H7 (cell line): ENCODE data around the gene IMMP2L. TPM values are rescaled to one million over a fixed set of nuclear protein-coding genes. Genes with fewer than 3 reads are reported as not detected.

Experiments
- DNase-seq: peaks from one replicate; pipeline ENCODE4 v3.0.0; 2012
- H3K27me3 ChIP-seq: 2 replicates; pipeline ENCODE4 v1.6.0; 2011; ENCODE audit warnings: mild to moderate bottlenecking, low read length; ENCODE audit not compliant: control insufficient read depth, insufficient read depth
- H3K36me3 ChIP-seq: replicated peaks from 2 replicates; pipeline ENCODE4 v1.5.1; 2011; ENCODE audit warnings: low read length; ENCODE audit not compliant: control insufficient read depth, insufficient read depth
- H3K4me3 ChIP-seq: 2 replicates; pipeline ENCODE4 v1.5.1; 2011; ENCODE audit warnings: low read depth, mild to moderate bottlenecking, control low read depth, low read length, moderate library complexity; ENCODE audit not compliant: insufficient read depth
- total RNA-seq: library from RNA; depleted of rRNA; stranded (reverse); fragments of >200 nt; shearing (Covaris generic); gene quantifications from 2 replicates; pipeline ENCODE4 v1.2.3, GENCODE V29; 2014

Gene IMMP2L
- total RNA-seq, 1 experiment from 2014 or later: 9.2 TPM

GRCh38 chr7:110775046-110775445 is 787.2 kb downstream of the IMMP2L start:
- no peak for DNase-seq
- Histone ChIP-seq H3K36me3 (no peaks in the 10 kb centered on the region), H3K4me3 (no peak overlapping the region), H3K27me3 (no peaks in the 10 kb centered on the region)

GRCh38 chr7:110774071-110774470 is 788.2 kb downstream of the IMMP2L start:
- H3K4me3 ChIP-seq: no peak overlapping the region
- no peak for DNase-seq
- H3K36me3 ChIP-seq: no peaks in the 10 kb centered on the region
- no peaks in the 10 kb centered on the region for H3K27me3 ChIP-seq

- H3K36me3 ChIP-seq: no peaks in the 10 kb centered on the region
- no peak for DNase-seq
- no peaks in the 10 kb centered on the region for H3K27me3 ChIP-seq
- H3K4me3 ChIP-seq: no peak overlapping the region
Measured at GRCh38 chr7:110772615-110773014, 789.7 kb downstream of the IMMP2L start.

- no peaks in the 10 kb centered on the region for H3K27me3 ChIP-seq
- no peak for DNase-seq
- H3K4me3 ChIP-seq: no peak overlapping the region
Measured at GRCh38 chr7:110771717-110772116, 790.6 kb downstream of the IMMP2L start.

GRCh38 chr7:110767550-110768110 is 794.7 kb downstream of the IMMP2L start:
- Histone ChIP-seq H3K36me3 (no peaks in the 10 kb centered on the region), H3K27me3 (no peaks in the 10 kb centered on the region), H3K4me3 (no peak overlapping the region)
- no peak for DNase-seq

More at GRCh38 chr7:110771717-110772116, 790.6 kb downstream of the IMMP2L start:
- H3K36me3 ChIP-seq: no peaks in the 10 kb centered on the region

- no peak overlapping the region for H3K4me3 ChIP-seq
- no peaks in the 10 kb centered on the region for H3K36me3 ChIP-seq
- no peak for DNase-seq
- no peaks in the 10 kb centered on the region for H3K27me3 ChIP-seq
Measured at GRCh38 chr7:110766864-110767263, 795.4 kb downstream of the IMMP2L start.

GRCh38 chr7:110764852-110765251 is 797.4 kb downstream of the IMMP2L start:
- H3K4me3 ChIP-seq: no peak overlapping the region
- DNase-seq: no peak
- H3K27me3 ChIP-seq: no peaks in the 10 kb centered on the region
- H3K36me3 ChIP-seq: no peaks in the 10 kb centered on the region

- no peaks in the 10 kb centered on the region for H3K36me3 ChIP-seq
- H3K4me3 ChIP-seq: no peak overlapping the region
- no peak for DNase-seq
- H3K27me3 ChIP-seq: no peaks in the 10 kb centered on the region
Measured at GRCh38 chr7:110762546-110763225, 799.6 kb downstream of the IMMP2L start.

GRCh38 chr7:110760341-110760740 is 802.0 kb downstream of the IMMP2L start:
- Histone ChIP-seq H3K27me3 (no peaks in the 10 kb centered on the region), H3K36me3 (no peaks in the 10 kb centered on the region), H3K4me3 (no peak overlapping the region)
- no peak for DNase-seq

GRCh38 chr7:110759069-110759468 is 803.2 kb downstream of the IMMP2L start:
- no peak for DNase-seq
- Histone ChIP-seq H3K36me3 (no peaks in the 10 kb centered on the region), H3K4me3 (no peak overlapping the region), H3K27me3 (no peaks in the 10 kb centered on the region)

- no peak overlapping the region for H3K4me3 ChIP-seq
- no peak for DNase-seq
- H3K36me3 ChIP-seq: no peaks in the 10 kb centered on the region
- no peaks in the 10 kb centered on the region for H3K27me3 ChIP-seq
Measured at GRCh38 chr7:110754649-110755048, 807.6 kb downstream of the IMMP2L start.

- Histone ChIP-seq H3K27me3 (no peaks in the 10 kb centered on the region), H3K4me3 (no peak overlapping the region), H3K36me3 (no peaks in the 10 kb centered on the region)
- DNase-seq: no peak
Measured at GRCh38 chr7:110750931-110751605, 811.2 kb downstream of the IMMP2L start.

GRCh38 chr7:110733221-110733620 is 829.1 kb downstream of the IMMP2L start:
- DNase-seq: no peak
- Histone ChIP-seq H3K36me3 (no peaks in the 10 kb centered on the region), H3K27me3 (no peaks in the 10 kb centered on the region), H3K4me3 (no peak overlapping the region)

GRCh38 chr7:110724811-110725210 is 837.5 kb downstream of the IMMP2L start:
- no peak for DNase-seq
- H3K27me3 ChIP-seq: no peaks in the 10 kb centered on the region
- H3K4me3 ChIP-seq: no peak overlapping the region
- no peaks in the 10 kb centered on the region for H3K36me3 ChIP-seq

- Histone ChIP-seq H3K4me3 (no peak overlapping the region), H3K36me3 (no peaks in the 10 kb centered on the region), H3K27me3 (no peaks in the 10 kb centered on the region)
- no peak for DNase-seq
Measured at GRCh38 chr7:110721395-110721794, 840.9 kb downstream of the IMMP2L start.
